ENCODE data around the gene STEAP3. TPM values are rescaled to one million over a fixed set of nuclear protein-coding genes. Genes with fewer than 3 reads are reported as not detected.

The STEAP3 gene
- total RNA-seq, 4 donors from 2014 or later = 2.5 to 5.9 (median 5.2) TPM

DNA sequence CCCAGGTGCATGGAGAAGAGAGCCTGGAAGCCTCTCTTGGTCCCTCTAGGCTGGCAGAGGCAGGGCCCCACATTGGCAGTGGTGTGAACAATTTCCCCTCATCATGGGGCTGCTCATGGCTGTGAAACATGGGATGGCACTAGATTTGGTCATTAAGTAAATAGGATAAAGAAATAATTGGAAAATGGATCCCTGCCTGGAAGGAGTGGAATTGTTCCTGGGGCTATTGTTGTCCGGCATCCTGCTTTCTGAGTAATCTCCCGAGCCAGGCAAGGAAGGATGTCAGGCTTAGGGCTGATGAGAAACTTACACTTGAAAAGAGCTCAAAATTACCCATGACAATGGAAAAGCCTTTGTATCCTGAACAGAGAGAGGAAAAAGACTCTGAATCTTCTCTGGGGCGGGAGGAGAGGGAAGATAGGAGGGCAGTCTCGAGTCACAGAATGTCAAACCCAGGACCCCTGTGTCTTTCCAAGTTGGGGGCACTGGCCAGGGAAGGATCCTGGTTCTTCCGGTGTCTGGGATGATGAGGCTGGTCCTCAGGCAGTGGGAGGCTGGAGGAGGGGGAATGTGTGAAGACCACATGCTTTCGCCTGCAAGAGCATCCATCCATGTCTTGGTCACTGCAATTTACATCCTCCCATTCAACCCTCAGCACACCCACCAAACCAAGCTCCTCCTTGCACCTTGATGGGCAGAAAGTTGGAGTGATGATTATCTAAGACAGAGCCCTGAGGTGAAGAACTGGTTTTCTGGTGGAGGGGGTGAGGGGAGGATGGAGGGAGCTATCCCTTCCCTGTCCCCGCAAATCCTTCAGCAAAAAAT is 27.1 kb upstream of the STEAP3 start:
- TF ChIP-seq EP300 (IDR thresholded peaks at IDR 0.05) (no peak), POLR2AphosphoS5 (IDR thresholded peaks at IDR 0.05) (no peak), POLR2A (IDR thresholded peaks at IDR 0.05; ENCODE audit: low read depth) (no peak)
- TF ChIP-seq, protein P1, sequence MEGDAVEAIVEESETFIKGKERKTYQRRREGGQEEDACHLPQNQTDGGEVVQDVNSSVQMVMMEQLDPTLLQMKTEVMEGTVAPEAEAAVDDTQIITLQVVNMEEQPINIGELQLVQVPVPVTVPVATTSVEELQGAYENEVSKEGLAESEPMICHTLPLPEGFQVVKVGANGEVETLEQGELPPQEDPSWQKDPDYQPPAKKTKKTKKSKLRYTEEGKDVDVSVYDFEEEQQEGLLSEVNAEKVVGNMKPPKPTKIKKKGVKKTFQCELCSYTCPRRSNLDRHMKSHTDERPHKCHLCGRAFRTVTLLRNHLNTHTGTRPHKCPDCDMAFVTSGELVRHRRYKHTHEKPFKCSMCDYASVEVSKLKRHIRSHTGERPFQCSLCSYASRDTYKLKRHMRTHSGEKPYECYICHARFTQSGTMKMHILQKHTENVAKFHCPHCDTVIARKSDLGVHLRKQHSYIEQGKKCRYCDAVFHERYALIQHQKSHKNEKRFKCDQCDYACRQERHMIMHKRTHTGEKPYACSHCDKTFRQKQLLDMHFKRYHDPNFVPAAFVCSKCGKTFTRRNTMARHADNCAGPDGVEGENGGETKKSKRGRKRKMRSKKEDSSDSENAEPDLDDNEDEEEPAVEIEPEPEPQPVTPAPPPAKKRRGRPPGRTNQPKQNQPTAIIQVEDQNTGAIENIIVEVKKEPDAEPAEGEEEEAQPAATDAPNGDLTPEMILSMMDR (IDR thresholded peaks at IDR 0.05) = no peak

GRCh38 chr2:119197126-119197405 is 26.6 kb upstream of the STEAP3 start:
- Histone ChIP-seq H3K9me3 (no peaks in the 10 kb centered on the region), H3K27me3 (peaks cover 0 to 33% (median 0%) of the 10 kb centered on the region in 4 donors), H3K27ac (replicated peaks in 1 of 4) (no peak overlapping the region), H3K36me3 (no peaks in the 10 kb centered on the region), H3K4me1 (no peaks in the 10 kb centered on the region), H3K4me3 (no peak overlapping the region)
- TF ChIP-seq POLR2AphosphoS5 (IDR thresholded peaks at IDR 0.05) (no peak), POLR2A (IDR thresholded peaks at IDR 0.05; ENCODE audit: low read depth) (no peak), EP300 (IDR thresholded peaks at IDR 0.05) (no peak)
- TF ChIP-seq, protein P1 (IDR thresholded peaks at IDR 0.05) = no peak
- intact Hi-C loops (cut with DNase I) = no loop called here
- DNase-seq (ENCODE audit: extremely low spot score) = no peak

More for the DNA sequence above, 27.1 kb upstream of the STEAP3 start:
- Histone ChIP-seq H3K4me1 (no peaks in the 10 kb centered on the region), H3K36me3 (no peaks in the 10 kb centered on the region), H3K27ac (replicated peaks in 1 of 4) (no peak overlapping the region), H3K27me3 (peaks cover 0 to 33% (median 0%) of the 10 kb centered on the region in 4 donors), H3K4me3 (no peak overlapping the region), H3K9me3 (no peaks in the 10 kb centered on the region)
- 66% methylated on average over 6 of the region's 7 CpGs for WGBS
- DNase-seq (ENCODE audit: extremely low spot score) = no peak
- intact Hi-C loops (cut with DNase I) = no loop called here

DNA sequence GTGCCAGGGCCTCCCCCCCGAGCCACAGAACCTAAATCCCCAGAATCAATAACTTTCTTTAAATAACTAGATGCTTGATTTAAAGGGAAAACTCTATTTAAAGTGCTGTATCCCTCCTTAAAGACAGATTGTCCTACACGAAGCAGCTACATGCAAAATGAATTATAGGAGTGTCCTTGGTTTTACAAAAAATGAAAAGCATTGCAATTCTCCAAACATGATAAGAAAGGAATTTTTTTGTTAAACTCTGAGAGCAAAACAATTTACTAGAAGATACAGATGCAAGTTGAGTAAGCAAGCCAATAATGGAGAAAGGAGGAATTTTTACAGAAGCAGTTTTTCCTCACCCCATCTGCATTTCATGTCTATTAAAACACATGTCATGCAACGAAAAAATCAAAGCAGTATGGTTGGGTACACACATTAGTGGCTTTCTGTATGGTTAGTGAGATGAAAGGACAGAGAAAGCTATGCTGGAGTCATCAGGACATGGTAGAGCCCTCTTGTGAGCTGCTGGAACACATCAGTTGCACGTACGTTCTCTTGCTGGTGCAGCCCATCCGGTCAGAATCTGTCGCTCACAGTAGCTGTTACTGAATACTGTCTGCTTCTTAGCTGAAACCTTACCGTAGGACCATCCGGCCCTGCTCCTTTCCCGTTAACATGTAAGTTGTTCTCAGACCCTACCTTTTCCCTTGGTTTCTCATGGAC is 25.9 kb upstream of the STEAP3 start:
- peaks cover 0 to 31% (median 0%) of the 10 kb centered on the region in 4 donors for H3K27me3 ChIP-seq
- no peaks in the 10 kb centered on the region for H3K4me1 ChIP-seq
- no peaks in the 10 kb centered on the region for H3K36me3 ChIP-seq
- H3K9me3 ChIP-seq = no peaks in the 10 kb centered on the region
- intact Hi-C loops (cut with DNase I) = no loop called here
- WGBS = 66% methylated on average over 10 of the region's 10 CpGs
- no peak for DNase-seq (ENCODE audit: extremely low spot score)
- H3K27ac ChIP-seq (replicated peaks in 1 of 4) = no peak overlapping the region
- no peak for TF ChIP-seq POLR2A (IDR thresholded peaks at IDR 0.05; ENCODE audit: low read depth)
- no peak for TF ChIP-seq POLR2AphosphoS5 (IDR thresholded peaks at IDR 0.05)
- TF ChIP-seq, protein P1 (IDR thresholded peaks at IDR 0.05) = no peak
- no peak for TF ChIP-seq EP300 (IDR thresholded peaks at IDR 0.05)
- H3K4me3 ChIP-seq = no peak overlapping the region

GRCh38 chr2:119198240-119198840 is 25.3 kb upstream of the STEAP3 start:
- H3K4me1 ChIP-seq = no peaks in the 10 kb centered on the region
- H3K27me3 ChIP-seq = peaks cover 0 to 24% (median 0%) of the 10 kb centered on the region in 4 donors
- intact Hi-C loops (cut with DNase I) = no loop called here
- H3K36me3 ChIP-seq = no peaks in the 10 kb centered on the region
- WGBS = 70% methylated on average over 7 of the region's 7 CpGs
- no peak overlapping the region for H3K27ac ChIP-seq (replicated peaks in 1 of 4)
- no peaks in the 10 kb centered on the region for H3K9me3 ChIP-seq
- DNase-seq (ENCODE audit: extremely low spot score) = no peak
- no peak for TF ChIP-seq EP300 (IDR thresholded peaks at IDR 0.05)
- no peak for TF ChIP-seq POLR2AphosphoS5 (IDR thresholded peaks at IDR 0.05)
- TF ChIP-seq, protein P1 (IDR thresholded peaks at IDR 0.05) = no peak
- TF ChIP-seq POLR2A (IDR thresholded peaks at IDR 0.05; ENCODE audit: low read depth) = no peak
- H3K4me3 ChIP-seq = no peak overlapping the region

All from esophagus muscularis mucosa (tissue), 4 donors.